Renal pelvis (tissue), 4 donors: ENCODE results near the gene SYVN1. TPM values are rescaled to one million over a fixed set of nuclear protein-coding genes. Genes with fewer than 3 reads are reported as not detected.
"Not testable (repeated sequence)": the region's sequence is repeated elsewhere in the genome, so short reads cannot be mapped to it uniquely, and the experiment has no call there.

ENCODE experiments used
- DNase-seq: peaks from one replicate; pipeline ENCODE4 v3.0.0-alpha.2; 2013
- polyA plus RNA-seq, 3 donors: library from polyadenylated mRNA; unstranded; fragments of 120-200 nt; gene quantifications; one replicate each; pipeline ENCODE4 v1.2.1, GENCODE V29; 2013; ENCODE audit not compliant: insufficient read length in 3 of 3

The SYVN1 gene
- polyA plus RNA-seq, 3 donors: 48.6 to 51.8 (median 49.6) TPM

GRCh38 chr11:65156926-65157325 lies 22.6 kb upstream of the SYVN1 start:
- DNase-seq: no peak

- no peak for DNase-seq
Measured at GRCh38 chr11:65156256-65156655, 21.9 kb upstream of the SYVN1 start.

- no peak for DNase-seq
Measured at GRCh38 chr11:65152122-65152521, 17.8 kb upstream of the SYVN1 start.

GRCh38 chr11:65151331-65151899 lies 17.1 kb upstream of the SYVN1 start:
- DNase-seq: no peak

- DNase-seq: peak; percentile 50
Measured at GRCh38 chr11:65150509-65151299, 16.4 kb upstream of the SYVN1 start.

- not testable (repeated sequence) for DNase-seq
Measured at GRCh38 chr11:65150131-65150508, 15.8 kb upstream of the SYVN1 start.

GRCh38 chr11:65148657-65149056 lies 14.3 kb upstream of the SYVN1 start:
- no peak for DNase-seq

GRCh38 chr11:65147352-65148075 lies 13.2 kb upstream of the SYVN1 start:
- no peak for DNase-seq

- no peak for DNase-seq
Measured at GRCh38 chr11:65141896-65142494, 7.7 kb upstream of the SYVN1 start.

GRCh38 chr11:65136515-65137096 lies 2.3 kb upstream of the SYVN1 start:
- no peak for DNase-seq

GRCh38 chr11:65135633-65136145 lies 1.4 kb upstream of the SYVN1 start:
- DNase-seq: no peak

- peak; percentile 96 for DNase-seq
Measured at GRCh38 chr11:65134952-65135632, 773 bp upstream of the SYVN1 start.

GRCh38 chr11:65133724-65134123 lies 595 bp downstream of the SYVN1 start:
- no peak for DNase-seq

- no peak for DNase-seq
Measured at GRCh38 chr11:65132988-65133700, 1.2 kb downstream of the SYVN1 start.

- DNase-seq: no peak
Measured at GRCh38 chr11:65132238-65132987, 1.9 kb downstream of the SYVN1 start.

GRCh38 chr11:65131895-65132237 lies 2.5 kb downstream of the SYVN1 start:
- DNase-seq: no peak

- DNase-seq: no peak
Measured at GRCh38 chr11:65131417-65131776, 2.9 kb downstream of the SYVN1 start.

GRCh38 chr11:65130631-65131416 lies 3.5 kb downstream of the SYVN1 start:
- no peak for DNase-seq
